Activated T-cell treated with anti-CD3 and anti-CD28 coated beads for 48 hours (primary cell): Measurements from ENCODE around the gene ARHGEF17.

Experiments
- DNase-seq: peaks from one replicate; pipeline ENCODE4 v3.0.0-alpha.2; 2020; ENCODE audit warnings: low read depth

ARHGEF17 gene

DNA sequence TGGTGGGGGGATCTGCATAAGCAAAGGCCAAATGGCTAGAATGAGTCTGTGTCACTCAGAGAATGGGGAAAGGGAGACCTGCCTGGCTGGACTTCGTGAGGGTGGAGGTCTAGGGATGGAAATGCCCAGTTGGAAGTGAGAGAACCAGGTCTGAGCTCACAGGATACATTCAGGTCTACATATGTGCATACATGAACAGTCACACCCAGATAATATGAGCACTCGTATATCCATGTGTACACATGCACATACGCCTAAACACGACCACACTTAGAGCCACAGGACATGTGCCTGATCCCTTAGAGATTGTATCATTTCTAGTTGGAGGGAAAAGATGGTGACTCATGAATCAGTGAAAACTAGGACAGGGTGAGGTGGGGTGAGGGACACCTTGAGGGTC, 47.0 kb downstream of the ARHGEF17 start:
- DNase-seq = no peak

DNA sequence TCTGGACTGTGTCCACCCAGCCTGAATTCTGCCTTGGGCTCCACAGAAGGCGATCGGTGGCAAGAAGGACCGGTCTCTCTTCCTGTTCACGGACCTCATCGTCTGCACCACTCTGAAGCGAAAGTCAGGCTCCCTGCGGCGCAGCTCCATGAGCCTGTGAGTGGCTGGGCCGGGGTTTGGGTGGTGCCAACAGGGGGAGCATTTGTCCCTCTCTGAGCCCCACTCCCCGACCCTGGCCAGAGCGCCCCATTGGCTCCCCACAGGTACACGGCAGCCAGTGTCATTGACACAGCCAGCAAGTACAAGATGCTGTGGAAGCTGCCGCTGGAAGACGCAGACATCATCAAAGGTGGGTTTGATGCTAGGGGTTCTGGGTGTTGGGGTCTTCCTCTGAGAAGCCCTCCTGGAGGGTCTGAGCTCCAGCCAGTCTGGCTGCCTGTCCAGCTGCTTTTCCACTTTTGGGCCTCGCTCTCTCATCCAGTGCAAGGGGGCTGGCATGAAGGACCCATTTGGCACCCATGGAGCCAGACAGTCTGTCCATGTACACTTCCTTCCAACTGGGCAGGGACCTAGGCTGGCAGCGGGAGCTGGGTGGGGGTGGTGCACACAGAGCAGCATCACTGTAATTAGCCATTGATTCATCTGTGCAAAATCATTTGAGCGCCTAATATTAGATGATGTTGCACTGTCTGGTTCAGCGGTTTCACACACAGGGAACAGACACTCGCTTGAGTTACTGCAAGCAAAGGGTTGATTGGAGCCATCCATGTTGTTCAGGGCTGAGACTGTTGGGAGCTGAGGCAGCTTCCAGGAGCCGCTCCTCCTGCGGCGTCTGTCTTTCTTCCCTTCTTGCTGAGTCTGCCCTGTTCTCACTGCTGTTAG, 49.1 kb downstream of the ARHGEF17 start:
- DNase-seq = no peak

- DNase-seq = no peak
These were observed 50.0 kb downstream of the ARHGEF17 start for GRCh38 chr11:73358071-73358470.

GRCh38 chr11:73359341-73359740, 51.3 kb downstream of the ARHGEF17 start:
- no peak for DNase-seq

DNA sequence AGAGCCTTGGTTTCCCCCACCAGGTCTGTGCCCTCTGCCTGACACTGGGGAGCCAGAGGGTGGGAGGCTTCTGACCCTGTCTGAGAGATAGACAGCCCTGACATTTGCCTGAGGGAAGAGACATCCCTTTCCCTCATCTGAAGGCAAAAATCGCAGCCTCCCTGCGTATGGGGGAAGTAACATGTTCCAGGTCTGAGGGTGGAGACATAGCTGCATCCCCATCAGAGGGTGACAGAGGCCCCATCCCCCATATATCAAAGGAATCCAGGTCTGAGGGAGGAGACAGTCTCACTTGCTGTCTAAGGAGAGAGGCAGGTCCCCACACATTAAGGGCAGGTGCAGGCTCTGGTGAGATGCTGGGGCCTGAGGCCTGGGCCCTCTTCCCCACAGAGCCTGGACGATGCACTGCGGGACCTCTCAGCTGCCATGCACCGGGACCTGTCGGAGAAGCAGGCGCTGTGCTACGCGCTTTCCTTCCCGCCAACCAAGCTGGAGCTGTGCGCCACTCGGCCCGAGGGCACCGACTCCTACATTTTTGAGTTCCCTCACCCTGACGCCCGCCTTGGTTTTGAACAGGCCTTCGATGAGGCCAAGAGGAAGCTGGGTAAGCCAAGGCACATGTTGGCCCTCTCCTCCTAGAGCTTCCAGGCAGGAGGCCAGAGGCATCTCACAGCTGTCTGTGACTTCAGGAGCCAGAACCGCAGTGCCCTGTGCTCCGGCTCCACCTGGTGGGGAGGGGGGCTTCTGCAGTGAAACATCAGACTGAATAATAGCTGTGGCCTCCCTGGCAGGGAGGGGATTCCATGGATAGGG, 52.1 kb downstream of the ARHGEF17 start:
- peak; percentile 12 for DNase-seq

DNA sequence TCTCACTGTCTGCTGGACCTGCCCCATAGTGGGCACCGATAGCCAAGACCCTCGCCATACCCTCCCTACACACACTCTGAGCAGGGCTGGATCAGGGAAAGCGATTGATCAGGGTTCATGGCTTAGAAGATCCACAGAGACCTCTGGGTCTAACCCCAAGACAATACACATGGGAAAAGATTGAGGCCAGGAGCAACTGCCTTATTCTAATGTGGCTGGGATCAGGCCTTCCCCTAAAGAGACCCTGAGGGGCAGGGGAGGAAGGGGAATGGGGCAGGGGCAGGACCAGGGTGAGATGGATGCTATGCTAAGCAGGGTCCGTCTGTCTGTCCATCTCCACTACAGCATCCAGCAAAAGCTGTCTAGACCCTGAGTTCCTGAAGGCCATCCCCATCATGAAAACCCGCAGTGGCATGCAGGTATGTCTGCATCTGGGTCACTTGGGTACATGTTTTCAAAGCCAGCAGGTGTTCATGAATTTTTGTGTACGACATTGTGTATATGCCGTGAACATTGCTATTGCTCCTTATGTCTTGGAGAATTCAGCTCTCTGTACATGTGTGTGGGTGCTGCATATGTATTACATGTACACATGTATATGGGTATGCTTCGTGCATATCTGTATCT, 52.8 kb downstream of the ARHGEF17 start:
- DNase-seq = no peak

GRCh38 chr11:73361953-73362776, 54.1 kb downstream of the ARHGEF17 start:
- no peak for DNase-seq

DNA sequence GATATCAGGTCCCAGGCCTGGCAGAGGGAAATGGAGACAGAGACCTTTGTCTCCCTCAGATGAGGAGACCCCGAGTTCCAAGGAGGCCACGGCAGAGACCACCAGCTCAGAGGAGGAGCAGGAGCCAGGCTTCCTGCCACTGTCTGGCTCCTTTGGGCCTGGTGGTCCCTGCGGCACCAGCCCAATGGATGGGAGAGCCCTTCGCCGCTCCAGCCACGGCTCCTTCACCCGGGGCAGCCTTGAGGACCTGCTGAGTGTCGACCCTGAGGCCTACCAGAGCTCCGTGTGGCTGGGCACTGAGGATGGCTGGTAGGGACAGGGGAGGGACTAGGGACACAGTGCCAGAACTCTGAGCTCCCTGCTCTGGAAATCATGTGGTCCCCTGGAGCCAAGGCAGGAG, 55.1 kb downstream of the ARHGEF17 start:
- DNase-seq = no peak

GRCh38 chr11:73365352-73366264, 57.5 kb downstream of the ARHGEF17 start:
- DNase-seq = no peak

GRCh38 chr11:73366265-73366610, 58.2 kb downstream of the ARHGEF17 start:
- no peak for DNase-seq

- DNase-seq = no peak
These were observed 58.9 kb downstream of the ARHGEF17 start for GRCh38 chr11:73366953-73367352.

DNA sequence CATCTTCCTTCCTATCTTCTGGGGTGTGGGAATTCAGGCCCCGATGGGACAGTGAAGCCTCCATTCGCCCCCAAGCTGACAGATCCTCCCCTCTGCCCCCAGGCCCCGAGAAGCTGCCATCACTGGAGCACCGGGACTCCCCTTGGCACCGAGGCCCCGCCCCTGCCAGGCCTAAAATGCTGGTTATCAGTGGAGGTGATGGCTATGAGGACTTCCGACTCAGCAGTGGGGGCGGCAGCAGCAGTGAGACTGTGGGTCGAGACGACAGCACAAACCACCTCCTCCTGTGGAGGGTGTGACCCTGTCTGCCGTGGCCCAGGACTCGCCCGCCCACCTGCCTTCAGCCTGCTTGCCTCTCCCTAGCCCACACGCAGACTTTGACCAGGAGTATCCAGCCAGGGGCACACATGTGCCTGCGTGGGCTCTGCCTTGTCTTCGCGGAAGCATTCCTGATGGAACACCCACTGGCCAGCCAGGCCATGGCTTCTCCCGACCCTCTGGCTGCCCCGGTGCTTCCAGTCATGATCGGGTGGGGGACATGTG, 59.5 kb downstream of the ARHGEF17 start:
- no peak for DNase-seq

GRCh38 chr11:73372375-73372993, 64.4 kb downstream of the ARHGEF17 start:
- DNase-seq = no peak

DNA sequence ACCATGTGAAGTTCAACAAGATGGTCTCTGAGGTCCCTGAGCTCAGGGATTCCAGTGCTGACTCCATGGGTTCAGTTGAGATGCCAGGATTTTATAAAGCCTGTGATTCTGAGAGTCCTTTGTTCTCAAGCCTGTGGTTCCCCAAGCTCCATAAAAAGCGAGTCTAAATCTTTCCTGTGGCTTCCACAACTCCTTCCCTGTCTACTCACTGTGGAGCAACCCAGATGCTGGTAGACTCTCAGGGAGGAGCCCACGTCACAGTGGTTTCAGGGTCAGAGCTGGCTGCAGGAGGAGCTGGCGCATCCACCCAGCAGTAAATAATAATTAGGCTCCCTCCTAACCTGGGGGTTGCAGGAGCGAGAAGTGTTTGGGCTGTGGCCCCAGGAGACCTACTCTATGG, 66.1 kb downstream of the ARHGEF17 start:
- no peak for DNase-seq

DNA sequence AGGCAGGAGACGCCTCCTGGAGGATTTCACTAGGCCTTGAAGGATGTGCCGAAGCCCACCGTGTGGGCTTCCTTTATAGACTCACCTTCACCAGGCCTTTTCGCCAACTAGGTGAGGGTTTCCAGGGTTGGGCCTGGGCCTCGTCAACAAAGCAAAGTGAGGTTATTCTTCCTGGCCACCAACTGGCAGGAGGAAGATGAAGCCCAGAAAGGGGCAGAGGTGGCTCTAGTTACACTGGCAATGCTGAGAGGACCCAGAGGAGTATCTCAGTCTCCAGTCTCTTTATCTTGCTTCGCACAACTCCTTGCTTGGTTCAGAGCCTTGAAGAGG, 67.7 kb downstream of the ARHGEF17 start:
- DNase-seq = no peak

DNA sequence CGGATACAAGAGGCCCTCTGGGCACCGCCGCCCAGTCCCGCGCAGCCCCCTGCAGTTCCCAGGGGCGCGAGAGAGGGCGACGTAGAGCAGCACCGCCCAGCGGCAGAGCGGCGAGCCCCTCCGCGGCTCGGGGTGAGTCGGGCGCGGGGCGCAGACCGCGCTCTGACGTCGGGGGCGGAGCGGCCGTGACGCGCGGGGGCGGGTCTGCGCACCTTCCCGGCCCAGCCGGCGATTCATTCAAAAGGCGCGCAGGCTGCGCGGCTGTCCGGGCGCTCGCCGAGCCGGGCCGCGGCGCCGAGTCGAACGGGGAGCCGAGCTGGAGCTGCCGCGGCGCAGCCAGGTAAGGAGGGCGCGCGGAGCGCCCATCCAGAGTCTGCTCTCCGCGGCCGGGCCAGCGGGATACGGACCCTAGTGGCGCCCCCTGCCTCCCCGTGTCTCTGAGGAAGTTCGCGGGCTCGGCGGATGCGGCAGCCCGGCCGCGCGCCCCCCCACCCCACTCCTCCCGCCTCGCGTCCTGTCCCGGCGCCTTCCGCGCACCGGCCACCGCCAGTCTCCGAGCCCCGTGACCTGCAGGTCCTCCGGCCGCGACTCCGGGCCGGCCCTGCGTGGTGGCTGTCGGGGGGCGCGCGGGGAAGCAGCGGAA, 68.2 kb downstream of the ARHGEF17 start, which contains the start of gene RELT:
Gene RELT (plus strand): TSS at position 240 of the 643 bp plus-strand sequence. CDS start 12,738 bp downstream, outside the sequence.
- peak; percentile 97 for DNase-seq

DNA sequence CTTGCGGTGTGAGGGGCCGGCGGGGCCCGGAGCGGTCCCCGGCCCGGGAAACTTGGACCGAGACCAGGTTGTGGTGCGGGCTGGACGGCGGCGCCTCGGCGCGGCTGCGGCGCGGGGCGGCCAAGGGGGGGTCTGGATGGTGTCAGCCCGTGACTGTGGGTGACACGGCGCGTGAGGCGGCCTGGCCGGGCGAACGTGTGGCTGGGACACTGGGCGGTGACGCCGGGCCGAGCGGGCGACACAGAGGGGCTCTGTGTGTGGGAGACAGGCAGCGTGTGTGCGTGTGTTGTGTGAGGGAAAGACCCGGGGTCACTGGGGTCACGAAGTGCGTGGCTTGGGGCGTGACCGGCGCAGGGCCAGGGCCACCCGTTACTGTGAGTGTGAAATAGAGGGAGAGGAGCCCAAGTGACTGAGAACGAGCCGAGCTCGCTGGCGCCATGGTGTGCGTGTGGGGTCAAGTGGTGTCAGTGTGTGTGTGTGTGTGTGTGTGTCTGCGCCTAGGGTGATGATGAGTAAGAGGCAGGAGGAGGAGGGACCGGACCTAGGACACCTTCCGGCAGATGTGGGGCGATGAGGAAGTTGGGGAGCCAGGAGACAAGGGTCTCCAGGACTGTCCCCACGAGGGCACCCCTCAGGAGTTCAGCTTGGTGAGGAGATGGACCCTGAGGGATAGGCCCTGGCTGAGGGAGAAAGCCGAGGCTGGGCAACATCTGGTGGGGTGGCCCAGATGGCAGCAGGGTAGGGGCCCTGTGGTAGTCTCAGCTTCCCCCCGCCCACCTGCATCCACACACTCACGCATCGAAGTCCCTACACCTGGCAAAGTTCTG, 68.9 kb downstream of the ARHGEF17 start:
- peak; percentile 54 for DNase-seq

DNA sequence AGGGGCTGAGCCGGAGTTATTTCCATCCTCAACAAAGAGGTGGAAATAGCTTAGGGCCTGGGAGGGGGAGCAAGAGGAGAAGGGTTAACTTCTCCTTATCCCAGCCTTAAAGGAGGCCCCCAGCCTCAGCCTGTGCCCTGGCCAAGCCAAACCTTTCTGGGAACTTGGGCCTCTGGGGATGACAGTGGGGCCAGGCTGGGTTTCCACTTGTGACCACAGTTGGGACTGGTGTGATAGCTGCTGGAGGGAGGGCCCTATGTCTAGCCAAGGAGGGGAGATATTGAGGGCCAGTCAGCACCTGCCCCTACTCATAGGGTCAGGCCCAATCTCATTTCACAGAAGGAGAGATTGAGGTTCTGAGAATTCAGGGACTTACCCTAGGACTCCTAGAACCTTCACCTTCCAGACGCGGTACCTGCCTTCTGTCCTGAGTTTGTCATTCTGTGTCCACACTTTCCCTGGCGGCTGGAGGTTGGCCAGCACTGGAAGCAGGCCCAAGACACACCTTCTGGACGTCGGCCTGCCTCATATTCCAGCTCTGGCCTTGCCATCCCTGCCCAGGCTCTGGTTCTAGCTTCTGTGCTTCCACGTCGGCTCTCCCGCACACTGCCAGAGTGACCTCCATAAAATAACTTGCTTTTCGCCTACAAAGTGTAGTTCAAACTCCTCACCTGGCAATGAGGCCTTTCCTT, 71.3 kb downstream of the ARHGEF17 start:
- DNase-seq = no peak
